Neural crest cell (in vitro differentiated cells): ENCODE data around the gene HOXA9. TPM values are rescaled to one million over a fixed set of nuclear protein-coding genes. Genes with fewer than 3 reads are reported as not detected.

Experiments
- DNase-seq: peaks from one replicate; pipeline ENCODE4 v3.0.0; 2021; ENCODE audit warnings: low read depth, mixed read lengths, low spot score
- H3K27ac Mint-ChIP-seq: one replicate; pipeline ENCODE4 v1.8.0; 2021; ENCODE audit warnings: mild to moderate bottlenecking, mixed read lengths; ENCODE audit not compliant: unreplicated experiment
- H3K27me3 Mint-ChIP-seq: 2 replicates; pipeline ENCODE4 v1.8.0; 2021; ENCODE audit warnings: low read depth, mild to moderate bottlenecking, mixed read lengths
- H3K36me3 Mint-ChIP-seq: 2 replicates; pipeline ENCODE4 v1.8.0; 2021; ENCODE audit warnings: low read depth, mild to moderate bottlenecking, mixed read lengths
- H3K4me1 Mint-ChIP-seq: 2 replicates; pipeline ENCODE4 v1.8.0; 2021; ENCODE audit warnings: mixed read lengths
- H3K4me3 Mint-ChIP-seq: one replicate; pipeline ENCODE4 v1.8.0; 2021; ENCODE audit warnings: mild to moderate bottlenecking, mixed read lengths
- H3K9me3 Mint-ChIP-seq: 2 replicates; pipeline ENCODE4 v1.8.0; 2021; ENCODE audit warnings: mixed read lengths
- CTCF ChIP-seq: fragments of 200-600 bp; sonication (generic); conservative IDR thresholded peaks from 2 replicates; pipeline ENCODE4 v1.5.0; 2021; ENCODE audit warnings: antibody characterized with exemption, mild to moderate bottlenecking
- total RNA-seq: library from RNA; stranded (reverse); gene quantifications from 2 replicates; pipeline ENCODE4 v1.2.1, GENCODE V29; 2021

HOXA9 gene
- total RNA-seq, 1 donor from 2014 or later: 9.0 TPM

GRCh38 chr7:27141137-27141922, 24.0 kb downstream of the HOXA9 start:
- peak overlapping the region; percentile 81 for H3K4me3 Mint-ChIP-seq
- no peak for DNase-seq
- H3K27ac Mint-ChIP-seq: peak overlapping the region; percentile 76
- peaks cover 100% of the 10 kb centered on the region for H3K27me3 Mint-ChIP-seq
- no peak for TF ChIP-seq CTCF
- peaks cover 28% of the 10 kb centered on the region for H3K4me1 Mint-ChIP-seq
- peaks cover 2% of the 10 kb centered on the region for H3K9me3 Mint-ChIP-seq
- peaks cover 3% of the 10 kb centered on the region for H3K36me3 Mint-ChIP-seq

GRCh38 chr7:27140126-27140857, 25.0 kb downstream of the HOXA9 start:
- DNase-seq: no peak
- Mint-ChIP-seq H3K4me3 (peak overlapping the region; percentile 81), H3K4me1 (peaks cover 28% of the 10 kb centered on the region), H3K36me3 (no peaks in the 10 kb centered on the region), H3K27ac (peak overlapping the region; percentile 70), H3K9me3 (no peaks in the 10 kb centered on the region), H3K27me3 (peaks cover 100% of the 10 kb centered on the region)
- TF ChIP-seq CTCF: no peak

- no peak for TF ChIP-seq CTCF
- Mint-ChIP-seq H3K36me3 (no peaks in the 10 kb centered on the region), H3K27ac (peak overlapping the region; percentile 64), H3K9me3 (no peaks in the 10 kb centered on the region), H3K27me3 (peaks cover 100% of the 10 kb centered on the region), H3K4me1 (peaks cover 28% of the 10 kb centered on the region), H3K4me3 (peak overlapping the region; percentile 81)
- DNase-seq: no peak
Observed at GRCh38 chr7:27139334-27140125, 25.8 kb downstream of the HOXA9 start.

- DNase-seq: no peak
- Mint-ChIP-seq H3K4me3 (peak overlapping the region; percentile 81), H3K4me1 (peaks cover 22% of the 10 kb centered on the region), H3K27me3 (peaks cover 100% of the 10 kb centered on the region), H3K9me3 (no peaks in the 10 kb centered on the region), H3K27ac (no peak overlapping the region), H3K36me3 (peaks cover under 1% of the 10 kb centered on the region)
- TF ChIP-seq CTCF: no peak
Observed at GRCh38 chr7:27138985-27139333, 26.4 kb downstream of the HOXA9 start.

- DNase-seq: no peak
- Mint-ChIP-seq H3K27ac (no peak overlapping the region), H3K36me3 (peaks cover 3% of the 10 kb centered on the region), H3K4me1 (peaks cover 21% of the 10 kb centered on the region), H3K27me3 (peaks cover 100% of the 10 kb centered on the region), H3K9me3 (no peaks in the 10 kb centered on the region), H3K4me3 (peak overlapping the region; percentile 81)
- no peak for TF ChIP-seq CTCF
Observed at GRCh38 chr7:27138472-27138871, 26.9 kb downstream of the HOXA9 start.
